DMS 273 (cell line): ENCODE results near the gene KHK.
A peak's percentile ranks its signal among the peaks of the same experiment; 100 is the strongest.

Source experiments
- DNase-seq: peaks from one replicate; lab custom pipeline; 2025; ENCODE audit not compliant: unreplicated experiment; lab: John Stamatoyannopoulos, UW

The KHK gene

GRCh38 chr2:27126252-27126710, 39.7 kb downstream of the KHK start:
- no peak for DNase-seq

DNA sequence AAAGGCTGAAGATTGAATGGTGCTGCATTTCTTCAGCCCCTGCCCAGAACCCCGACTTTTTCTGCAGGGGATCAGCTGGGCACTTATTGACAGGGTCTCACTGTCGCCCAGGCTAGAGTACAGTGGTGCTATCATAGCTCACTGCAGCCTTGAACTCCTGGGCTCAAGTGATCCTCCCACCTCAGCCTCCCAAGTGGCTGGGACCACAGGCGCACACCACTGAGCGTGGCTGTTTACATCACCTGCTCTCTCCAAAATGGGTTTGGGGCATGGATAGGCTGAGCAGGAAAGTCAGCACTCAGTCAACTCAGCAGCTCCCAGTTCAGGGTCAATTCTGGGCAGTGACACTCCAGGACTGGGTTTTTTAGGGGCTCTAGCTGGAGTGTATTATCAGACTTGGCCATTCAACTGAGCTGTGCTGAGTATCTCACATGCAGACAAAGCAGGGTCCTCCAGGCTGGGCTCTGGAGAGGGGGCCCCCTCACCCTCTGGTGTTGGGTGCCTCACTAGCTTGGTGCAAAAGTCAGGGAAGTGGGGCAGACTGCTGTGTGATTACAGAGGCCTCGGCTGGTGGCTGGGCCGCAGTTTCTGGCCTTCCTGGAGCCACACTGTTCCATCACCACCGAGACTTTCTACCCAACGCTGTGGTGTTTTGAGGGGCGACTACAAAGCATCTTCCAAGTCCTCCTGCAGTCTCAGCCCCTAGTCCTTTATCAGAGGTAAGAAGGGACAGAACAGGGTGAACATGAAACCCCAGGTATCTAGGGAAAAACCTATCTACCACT, 41.5 kb downstream of the KHK start:
- DNase-seq: no peak

GRCh38 chr2:27128668-27129571, 42.3 kb downstream of the KHK start:
- no peak for DNase-seq

- DNase-seq: no peak
Observed at GRCh38 chr2:27130396-27130795, 43.8 kb downstream of the KHK start.

GRCh38 chr2:27131429-27131828, 44.9 kb downstream of the KHK start:
- DNase-seq: no peak

- DNase-seq: peak; percentile 51
Observed at GRCh38 chr2:27133195-27133875, 46.8 kb downstream of the KHK start.

DNA sequence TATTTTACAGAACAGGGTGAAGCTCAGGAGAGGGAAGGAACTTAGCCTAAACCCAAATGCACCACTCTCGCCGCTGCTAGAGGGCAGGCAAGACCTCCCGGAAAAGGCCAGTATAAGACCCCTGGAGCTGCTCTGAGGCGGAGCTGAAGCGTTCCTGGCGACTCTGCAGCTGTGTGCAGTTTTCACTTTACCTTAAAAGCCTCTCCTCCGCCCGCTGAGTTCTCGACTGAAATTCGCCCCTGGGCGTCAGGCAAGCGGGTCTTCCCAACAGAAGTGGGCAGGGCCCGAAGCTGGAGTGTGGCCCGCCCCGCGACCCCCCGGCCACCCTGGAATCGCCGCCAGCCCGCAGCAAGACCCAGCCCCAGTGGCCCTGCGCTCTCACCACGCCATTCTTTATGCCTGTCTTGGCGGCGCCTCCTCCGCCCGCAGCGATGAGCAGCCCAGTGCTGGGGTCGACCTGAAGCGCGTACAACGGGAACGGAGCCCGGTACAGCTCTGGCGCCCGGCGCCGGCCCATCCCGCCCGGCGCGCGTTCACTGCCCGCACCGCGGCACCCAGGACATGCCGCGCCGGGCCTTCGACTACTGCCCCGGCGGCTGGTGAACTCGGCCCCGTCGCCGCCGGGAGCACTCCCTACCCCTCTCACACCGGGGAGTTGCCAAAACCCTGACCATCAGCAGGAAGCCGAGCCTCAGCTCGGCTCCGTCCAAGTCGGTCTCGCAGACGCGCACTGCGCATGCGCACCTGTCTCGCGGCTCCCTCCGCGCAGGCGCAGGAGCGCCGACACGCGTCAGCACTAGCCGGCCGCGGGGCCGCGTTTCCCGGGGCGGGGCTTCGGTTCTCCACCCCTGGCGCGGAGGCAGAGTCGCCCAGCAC, 47.6 kb downstream of the KHK start, which contains the start of gene PREB:
Gene PREB (minus strand): TSS at position 732 of the 876 bp plus-strand sequence. CDS start 215 bp downstream, at position 517.
- DNase-seq: peak; percentile 99

DNA sequence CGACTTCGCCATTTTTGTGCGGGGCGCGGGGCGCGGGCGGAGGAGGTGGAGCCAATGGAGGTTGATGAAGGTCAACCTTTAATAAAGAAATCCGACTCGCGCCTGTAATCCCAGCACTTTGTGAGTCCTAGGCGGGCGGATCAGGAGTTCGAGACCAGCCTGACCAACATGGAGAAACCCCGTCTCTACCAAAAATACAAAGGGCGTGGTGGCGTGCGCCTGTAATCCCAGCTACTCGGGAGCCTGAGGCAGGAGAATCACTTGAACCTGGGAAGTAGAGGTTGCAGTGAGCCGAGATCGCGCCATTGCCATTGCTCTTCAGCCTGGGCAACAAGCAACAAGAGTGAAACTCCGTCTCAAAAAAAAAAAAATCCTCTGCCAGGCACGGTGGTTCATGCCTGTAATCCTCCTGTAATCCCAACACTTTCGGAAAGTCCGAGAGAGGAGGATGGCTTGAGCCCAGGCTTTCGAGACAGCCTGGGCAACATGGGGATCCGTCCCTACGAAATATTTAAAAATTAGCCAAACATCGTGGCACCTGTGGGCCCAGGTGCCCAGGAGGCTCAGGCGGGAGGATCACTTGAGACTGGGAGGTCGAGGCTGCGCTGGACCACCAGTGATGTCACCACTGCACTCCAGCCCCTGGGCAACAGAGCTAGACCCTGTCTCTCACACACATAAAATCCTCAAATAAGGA, 48.4 kb downstream of the KHK start:
- DNase-seq: no peak

GRCh38 chr2:27135478-27135955, 48.9 kb downstream of the KHK start:
- DNase-seq: no peak

GRCh38 chr2:27136751-27137150, 50.2 kb downstream of the KHK start:
- DNase-seq: no peak

- DNase-seq: no peak
Observed at GRCh38 chr2:27137322-27137935, 50.9 kb downstream of the KHK start.

GRCh38 chr2:27138111-27138510, 51.5 kb downstream of the KHK start:
- DNase-seq: no peak

GRCh38 chr2:27139310-27139709, 52.7 kb downstream of the KHK start, which contains the start of gene PRR30:
Gene PRR30, minus strand, starts transcription at chr2:27139410. Its CDS starts 1,081 bp downstream, at chr2:27138329.
- no peak for DNase-seq

DNA sequence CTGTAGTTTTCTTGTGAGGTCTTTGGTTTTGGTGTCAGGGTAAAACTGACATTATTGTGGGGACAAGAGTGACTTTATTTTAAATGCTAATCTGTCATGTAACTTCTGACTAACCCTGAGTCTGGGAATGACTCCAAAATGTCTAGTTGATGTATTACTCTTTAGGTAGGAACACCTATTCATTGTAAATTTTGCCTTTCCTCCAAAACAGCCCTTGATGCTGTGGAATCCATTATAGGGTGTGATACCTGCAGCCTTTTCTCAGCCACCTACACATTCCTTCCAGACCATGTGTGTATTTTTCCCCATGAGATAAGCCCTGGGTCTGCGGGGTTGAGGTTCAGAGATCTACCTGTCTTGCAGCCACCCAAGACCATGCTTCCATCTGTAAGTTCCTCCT, 56.7 kb downstream of the KHK start:
- no peak for DNase-seq

- DNase-seq: no peak
Observed at GRCh38 chr2:27145682-27146081, 59.1 kb downstream of the KHK start.

DNA sequence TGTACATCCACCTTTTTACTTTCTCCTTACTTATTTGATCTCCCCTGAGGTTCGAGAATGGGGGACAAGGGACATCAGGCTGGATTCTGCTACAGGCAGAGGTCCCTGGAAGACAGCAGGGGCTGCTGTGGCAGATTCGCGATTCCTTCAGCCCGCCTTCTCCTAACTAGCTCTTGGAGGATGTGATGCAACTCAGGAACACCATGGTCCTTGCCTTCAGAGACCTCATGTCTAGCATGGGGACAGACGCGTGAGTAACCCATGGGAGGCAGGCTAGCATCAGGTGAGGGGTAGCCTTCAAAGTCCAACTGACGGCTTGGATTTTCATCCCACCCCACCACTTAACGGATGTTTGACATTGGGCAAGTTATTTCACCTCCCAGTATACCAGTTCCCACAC, 61.4 kb downstream of the KHK start:
- DNase-seq: no peak

GRCh38 chr2:27148801-27149439, 62.3 kb downstream of the KHK start, which contains the start of gene TCF23:
Gene TCF23, plus strand, starts transcription at chr2:27149004. Its CDS starts 130 bp downstream, at chr2:27149134.
- DNase-seq: no peak
